RKO (cell line): ENCODE measurements around the gene ALS2CL.
"Not testable (repeated sequence)": the region's sequence is repeated elsewhere in the genome, so short reads cannot be mapped to it uniquely, and the experiment has no call there.

Experiments
- DNase-seq: peaks from one replicate; pipeline ENCODE4 v3.0.0-alpha.2; 2016; ENCODE audit warnings: low spot score

Gene ALS2CL, protein sequence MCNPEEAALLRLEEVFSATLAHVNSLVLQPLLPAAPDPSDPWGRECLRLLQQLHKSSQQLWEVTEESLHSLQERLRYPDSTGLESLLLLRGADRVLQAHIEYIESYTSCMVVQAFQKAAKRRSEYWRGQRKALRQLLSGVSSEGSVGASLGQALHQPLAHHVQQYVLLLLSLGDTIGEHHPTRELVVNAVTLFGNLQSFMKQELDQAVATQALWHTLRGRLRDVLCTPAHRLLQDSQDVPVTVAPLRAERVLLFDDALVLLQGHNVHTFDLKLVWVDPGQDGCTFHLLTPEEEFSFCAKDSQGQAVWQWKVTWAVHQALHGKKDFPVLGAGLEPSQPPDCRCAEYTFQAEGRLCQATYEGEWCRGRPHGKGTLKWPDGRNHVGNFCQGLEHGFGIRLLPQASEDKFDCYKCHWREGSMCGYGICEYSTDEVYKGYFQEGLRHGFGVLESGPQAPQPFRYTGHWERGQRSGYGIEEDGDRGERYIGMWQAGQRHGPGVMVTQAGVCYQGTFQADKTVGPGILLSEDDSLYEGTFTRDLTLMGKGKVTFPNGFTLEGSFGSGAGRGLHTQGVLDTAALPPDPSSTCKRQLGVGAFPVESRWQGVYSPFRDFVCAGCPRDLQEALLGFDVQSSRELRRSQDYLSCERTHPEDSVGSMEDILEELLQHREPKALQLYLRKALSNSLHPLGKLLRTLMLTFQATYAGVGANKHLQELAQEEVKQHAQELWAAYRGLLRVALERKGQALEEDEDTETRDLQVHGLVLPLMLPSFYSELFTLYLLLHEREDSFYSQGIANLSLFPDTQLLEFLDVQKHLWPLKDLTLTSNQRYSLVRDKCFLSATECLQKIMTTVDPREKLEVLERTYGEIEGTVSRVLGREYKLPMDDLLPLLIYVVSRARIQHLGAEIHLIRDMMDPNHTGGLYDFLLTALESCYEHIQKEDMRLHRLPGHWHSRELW

DNA sequence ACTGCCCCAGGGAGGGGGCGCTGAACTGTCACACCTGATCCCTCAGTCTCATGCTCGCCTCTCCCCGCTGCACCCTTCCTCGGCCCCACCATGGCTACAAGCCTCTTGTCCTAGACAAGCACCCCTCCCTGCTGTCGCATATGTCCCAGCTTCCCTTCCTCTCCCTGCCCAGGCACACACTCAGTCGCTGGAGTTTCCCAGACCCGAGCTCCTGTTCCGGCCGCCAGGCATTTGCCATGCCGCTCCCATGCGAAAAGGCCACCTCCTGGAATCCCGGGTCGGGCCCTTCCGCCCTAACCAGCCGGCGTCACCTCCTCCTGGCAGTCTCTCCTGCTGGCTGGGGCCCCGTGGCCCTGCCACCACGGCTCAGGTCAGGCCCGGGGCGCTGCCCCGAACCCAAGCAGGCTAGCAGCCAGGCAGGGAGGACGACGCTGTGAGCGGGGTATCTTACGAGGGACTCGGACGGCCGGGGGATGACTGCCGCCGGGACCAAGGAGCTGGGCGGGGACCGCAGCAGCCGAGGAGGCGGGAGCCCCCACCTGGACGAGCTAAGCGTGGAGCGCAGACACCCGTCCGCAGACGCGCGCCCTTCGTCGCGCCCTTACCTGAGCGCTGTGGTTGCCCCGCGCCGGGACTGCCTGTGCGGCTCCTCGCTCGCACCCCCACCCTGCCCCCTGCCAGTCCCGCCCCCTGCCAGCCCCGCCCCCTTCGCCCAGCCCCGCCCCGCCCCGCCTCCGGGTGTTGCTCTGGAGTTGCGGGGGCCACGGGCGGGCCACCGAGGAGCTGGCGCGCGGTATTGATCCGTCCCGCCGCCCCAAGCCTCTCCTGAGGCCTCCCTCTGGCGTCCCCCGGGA, at the start of gene ALS2CL:
ALS2CL (minus strand) TSS at position 642 of the 854 bp plus-strand sequence. CDS start 4,239 bp downstream, outside the sequence.
- DNase-seq, result peak; percentile 45

DNA sequence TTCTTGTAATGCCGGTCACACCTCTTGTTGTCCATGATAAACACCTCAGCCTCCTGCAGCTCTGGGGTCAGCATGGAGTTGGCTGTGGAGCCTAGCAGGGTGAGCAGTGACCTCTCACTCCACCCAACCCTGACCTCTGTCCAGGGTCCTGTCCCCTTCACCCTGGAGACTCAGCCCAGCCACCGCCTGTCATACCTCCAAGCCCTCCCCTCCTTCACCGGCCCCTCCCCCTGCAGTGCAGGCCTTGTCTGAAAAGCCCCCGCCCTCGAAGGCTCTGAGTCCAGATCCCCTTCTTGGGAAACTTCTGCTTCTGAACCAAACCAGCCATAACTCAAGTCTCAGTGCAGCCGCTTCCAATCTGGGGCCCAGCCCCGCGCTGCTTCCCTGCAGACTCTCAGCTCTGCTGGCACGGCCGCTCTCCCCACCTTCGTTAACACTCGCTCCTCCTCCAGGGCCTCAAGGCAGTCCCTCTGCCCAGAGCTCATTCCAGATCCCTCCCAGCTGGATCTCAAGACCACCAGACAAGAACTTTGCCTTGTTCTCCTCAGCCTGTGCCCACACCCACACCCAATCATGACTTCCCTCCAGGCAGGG, 49.6 kb upstream of the ALS2CL start:
- DNase-seq, result no peak

DNA sequence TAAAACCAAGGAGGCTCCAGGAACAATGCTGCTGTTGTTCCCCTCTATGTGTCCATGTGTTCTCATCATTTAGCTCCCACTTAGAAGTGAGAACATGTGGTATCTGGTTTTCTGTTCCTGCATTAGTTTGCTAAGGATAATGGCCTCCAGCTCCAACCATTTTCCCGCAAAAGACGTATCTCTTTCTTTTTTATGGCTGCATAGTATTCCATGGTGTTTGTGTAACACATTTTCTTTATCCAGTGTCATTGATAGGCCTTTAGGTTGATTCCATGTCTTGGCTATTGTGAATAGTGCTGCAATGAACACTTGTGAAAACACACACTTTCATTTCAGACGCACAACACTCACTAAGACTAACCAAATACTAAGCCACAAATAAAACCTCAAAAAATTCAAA, 46.1 kb upstream of the ALS2CL start:
- not testable (repeated sequence) for DNase-seq

DNA sequence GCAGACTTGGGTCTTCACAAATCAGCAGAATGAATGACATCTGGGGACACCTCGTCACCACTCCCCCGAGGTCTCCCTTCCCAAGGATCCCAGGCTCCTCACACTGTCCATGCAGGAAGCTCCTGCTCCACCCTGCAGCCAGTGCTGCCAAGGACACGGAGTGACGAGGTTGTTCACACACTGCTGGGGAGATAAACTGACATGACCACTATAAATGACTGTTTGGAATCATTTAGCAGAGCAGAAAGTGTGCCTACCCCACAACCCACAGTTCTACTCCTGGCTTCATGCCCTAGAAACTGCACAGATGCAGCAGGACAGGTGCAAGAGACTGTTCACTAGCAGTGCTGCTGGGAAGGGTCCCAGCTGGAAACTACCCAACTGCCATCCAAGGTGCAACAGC, 43.9 kb upstream of the ALS2CL start:
- DNase-seq, result no peak

DNA sequence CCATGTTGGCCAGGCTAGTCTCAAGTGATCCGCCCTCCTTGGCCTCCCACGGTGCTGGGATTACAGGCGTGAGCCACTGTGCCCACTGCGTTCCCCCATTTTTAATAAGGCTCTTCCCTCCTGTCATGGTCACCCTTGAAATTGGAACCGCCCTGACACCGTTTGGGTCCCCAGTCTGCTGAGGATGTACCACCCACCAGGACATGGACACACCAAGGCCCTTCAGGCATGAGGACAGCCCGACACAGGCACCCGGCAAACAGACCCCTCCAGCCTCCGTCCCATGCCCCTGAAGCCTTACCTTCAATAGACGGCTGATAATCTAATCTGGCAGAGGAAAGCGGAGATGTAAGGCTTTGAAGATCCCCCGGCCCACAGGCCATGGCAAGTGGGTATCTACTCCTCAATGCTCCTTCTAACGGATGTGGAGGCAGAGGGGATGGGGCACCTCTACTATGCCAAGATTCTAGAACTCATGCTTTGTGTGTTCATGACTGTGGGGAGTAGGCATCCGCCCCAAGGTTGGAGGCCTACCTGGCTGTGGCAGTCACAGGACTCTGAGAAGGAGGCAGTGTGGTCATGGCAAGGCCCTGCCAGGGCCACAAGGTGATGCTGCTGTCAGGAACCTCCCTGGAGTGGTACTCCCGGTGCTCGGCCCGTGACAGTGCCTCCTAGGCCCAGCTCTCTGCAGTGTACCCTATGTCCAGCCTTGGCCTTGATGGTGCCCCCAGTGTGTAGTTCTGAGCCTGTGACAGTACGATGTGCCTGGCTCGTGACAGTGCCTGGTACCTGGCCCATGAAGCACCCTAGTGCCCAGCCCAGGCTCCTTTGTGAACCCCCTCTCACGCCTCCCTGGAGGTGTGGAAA, 42.8 kb upstream of the ALS2CL start:
- DNase-seq, result no peak

DNA sequence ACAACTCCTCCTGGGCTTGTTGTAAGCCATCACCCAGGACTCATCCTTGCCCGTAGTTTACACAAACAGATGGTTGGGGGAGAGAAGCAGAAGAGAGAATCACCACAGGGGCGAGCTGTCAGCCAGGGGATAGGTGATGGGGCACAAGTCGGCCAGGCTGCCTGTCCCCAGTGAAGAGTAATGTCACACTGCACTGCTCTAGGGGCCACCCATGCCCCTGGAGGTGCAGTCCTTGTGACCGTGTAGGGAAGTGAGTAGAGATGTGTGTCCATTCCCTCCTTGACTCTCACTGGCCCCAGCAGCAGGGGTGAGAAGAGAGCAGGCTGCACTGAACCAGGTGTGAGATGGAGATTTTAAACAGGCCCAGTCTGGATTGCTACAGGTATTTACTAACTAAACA, 41.3 kb upstream of the ALS2CL start:
- no peak for DNase-seq

DNA sequence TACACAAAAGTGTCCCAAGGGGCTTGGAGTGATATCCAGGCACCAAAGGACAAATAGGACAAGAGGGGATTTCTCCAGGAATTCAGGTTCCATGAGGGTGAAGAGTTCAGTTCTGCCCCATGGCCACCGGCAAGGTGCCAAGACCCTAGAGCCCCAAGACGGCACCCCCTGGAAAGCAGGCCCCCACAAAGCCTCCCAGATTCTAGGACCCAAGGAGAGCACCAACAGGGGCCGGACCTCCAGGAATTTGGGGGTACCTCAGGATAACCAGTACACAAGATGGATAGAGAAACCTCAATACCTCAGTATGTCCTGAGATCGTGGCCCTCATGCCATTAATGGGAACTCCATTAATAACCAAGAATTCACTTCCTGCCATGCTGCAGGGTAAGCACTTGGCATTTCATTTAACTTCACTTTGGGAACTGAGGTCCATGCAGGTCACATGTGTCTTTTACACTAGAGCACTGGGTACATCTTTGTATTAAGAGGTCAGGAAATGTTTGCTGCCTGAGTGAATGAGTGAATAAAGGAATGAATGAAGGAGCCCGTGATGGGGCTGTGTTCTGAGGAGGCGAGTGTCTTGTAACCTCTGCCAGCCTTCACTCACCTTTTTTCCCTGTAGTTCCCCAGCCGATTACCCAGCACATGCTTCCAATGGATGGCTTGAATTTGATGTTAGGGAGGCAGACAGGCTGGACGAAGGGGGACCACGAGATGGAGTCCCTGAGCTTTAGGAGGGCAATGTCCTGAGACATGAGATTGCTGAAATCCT, 39.7 kb upstream of the ALS2CL start:
- DNase-seq, result peak; percentile 43

DNA sequence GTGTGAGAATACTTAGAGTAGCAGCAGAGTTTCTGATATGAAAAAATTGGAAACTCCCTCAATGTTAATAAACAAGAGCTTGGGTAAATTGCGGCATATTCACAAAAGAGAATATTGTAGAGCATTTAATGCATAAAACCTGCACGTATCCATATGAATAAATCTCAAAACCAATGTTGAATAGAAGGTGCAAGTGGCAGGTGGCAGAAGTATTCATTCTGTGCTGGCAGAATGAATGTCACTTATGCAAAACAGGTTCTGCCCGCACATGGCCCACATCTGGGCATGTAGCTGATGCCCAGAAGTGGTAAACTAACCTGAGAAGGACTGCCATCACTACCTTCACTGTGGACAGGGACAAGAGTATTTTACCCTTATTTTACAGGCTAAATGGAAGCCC, 38.3 kb upstream of the ALS2CL start:
- DNase-seq, result no peak

DNA sequence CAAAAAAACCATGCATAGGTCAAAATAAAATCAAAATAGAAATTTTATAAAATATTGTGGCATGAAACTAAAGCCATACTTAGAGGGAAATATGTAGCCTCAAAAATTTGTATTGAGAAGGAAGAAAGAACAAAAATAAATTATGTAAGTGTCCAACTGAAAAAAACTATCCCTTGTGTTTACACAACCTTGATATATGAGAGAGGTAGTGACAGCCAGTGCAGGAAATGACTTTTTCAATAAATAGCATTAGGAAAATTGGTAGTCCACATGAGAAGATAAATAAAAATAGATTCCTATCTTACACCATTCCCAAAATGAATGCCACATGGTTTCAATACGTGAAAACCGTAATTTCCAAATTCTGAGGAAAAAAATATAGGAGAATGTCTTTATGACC, 37.3 kb upstream of the ALS2CL start:
- DNase-seq, result no peak

DNA sequence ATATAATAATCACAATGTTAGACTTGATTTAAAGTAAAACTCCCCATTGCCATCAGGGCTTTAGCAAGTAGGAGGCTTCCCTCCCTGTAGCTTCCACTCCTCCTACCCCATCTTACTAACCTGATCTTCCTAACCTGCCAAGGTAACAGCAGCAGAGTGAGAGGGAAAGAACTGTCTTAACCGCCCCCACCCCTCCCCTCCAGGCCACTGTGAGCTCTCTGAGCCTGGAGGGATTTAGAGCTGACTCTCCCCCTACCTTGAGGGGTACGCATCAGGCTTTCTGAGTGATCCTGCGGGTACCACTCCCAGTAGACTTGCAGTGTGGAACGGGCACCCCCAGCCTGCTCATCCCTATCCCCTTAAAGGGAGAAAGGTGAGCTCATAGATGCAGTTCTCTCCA, 35.6 kb upstream of the ALS2CL start:
- no peak for DNase-seq

DNA sequence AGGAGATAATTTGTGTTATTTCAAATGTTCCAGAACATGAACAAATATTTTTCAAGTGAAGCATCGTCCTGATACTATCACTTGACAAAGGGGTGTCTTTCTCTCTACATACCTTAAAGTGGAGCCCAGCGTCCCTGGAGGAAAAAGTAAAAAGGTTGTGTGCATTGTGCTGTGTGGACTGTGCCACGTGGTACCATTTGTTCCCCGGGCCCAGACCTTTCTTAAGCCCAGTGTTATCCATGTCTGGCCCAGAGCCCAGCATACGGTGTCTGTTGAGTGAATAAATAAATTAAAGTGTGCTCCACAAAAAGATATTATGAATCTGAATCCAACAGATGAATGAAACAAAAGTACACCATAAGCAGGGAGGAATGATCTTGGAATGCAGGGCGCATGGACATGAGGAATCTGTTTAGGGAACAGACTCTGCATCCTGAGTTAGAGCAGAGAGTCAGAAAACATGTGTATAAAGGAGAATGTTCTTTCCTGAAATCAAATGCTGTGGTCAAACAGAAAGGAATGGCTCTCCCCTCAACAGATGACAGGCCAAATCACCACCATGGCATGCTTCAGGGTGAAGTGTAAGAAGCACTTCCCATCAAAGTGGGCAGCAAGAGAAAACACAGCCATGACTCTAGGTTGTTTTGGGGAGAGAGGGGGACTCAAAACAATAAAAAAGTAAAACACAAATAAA, 32.3 kb upstream of the ALS2CL start:
- no peak for DNase-seq

DNA sequence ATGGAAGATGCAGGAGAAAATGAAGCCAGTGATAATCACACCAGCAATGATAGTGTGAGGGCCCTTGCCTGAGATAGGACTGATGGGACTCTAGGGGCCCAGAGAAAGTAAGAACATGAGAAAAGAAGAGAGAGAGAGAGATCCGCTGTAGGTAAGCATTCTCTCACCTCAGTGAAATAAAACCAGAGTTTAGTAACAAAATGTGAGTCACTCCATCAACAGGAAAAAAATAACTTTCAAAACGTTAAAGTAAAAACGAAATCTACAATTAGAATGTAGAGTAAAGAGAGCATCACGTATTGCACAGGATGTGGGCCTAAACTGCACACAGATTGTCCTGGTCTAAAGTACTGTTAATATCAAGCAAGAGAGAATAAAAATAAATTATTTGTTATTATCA, 30.9 kb upstream of the ALS2CL start:
- no peak for DNase-seq

DNA sequence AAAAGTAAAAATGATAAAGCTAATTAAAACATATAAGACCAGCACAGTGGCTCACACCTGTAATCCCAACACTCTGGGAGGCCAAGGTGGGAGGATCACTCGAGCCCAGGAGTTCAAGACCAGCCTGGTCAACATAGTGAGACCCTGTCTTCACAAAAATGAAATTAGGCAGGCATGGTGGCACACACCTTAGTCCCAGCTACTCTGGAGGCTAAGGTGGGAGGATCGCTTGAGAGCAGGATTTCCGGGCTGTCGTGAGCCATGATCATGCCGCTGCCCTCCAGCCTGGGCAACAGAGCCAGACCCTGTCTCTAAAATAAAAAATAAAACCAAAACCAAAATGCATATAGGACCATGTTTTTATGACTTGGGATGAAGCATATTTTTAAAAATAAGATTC, 29.0 kb upstream of the ALS2CL start:
- no peak for DNase-seq

DNA sequence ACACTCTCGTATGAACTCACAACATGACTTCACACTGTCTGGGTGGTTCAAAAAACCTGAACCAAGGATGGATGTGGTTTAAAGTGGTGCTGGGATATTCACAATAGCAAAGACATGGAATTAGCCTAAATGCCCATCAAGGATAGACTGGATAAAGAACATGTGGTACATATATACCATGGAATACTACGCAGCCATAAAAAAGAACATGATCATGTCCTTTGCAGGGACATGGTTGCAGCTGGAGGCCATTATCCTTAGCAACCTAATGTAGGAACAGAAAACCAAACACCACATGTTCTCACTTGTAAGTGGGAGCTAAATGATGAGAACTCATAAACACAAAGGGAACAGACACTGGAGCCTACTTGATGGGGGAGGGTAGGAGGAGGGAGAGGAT, 27.5 kb upstream of the ALS2CL start:
- DNase-seq, result no peak

DNA sequence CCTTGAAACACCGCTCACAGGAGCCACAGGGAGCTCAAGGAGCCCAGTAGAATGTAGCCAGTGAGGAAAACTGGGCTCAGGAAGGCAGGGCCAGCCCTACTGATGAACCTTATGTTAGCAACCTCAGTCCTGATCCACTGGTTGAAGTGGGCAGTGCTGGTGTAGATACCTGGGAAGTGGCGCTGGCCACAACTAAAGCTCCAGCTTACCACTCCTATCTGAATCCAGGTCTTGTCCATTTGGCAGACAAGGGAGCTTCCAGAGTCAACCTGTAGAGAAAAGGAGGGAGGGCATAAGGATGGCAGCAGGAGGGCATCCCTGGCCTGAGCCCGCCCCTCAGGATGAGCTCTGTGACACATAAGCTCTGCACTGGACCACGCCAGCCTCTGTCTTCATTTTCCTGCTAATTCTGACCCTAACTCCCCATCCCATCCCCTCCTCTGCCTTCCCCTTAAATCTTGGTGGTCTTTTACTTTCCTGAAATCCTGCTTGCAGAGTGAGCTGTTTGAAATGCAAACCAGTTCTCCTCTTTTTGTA, 26.3 kb upstream of the ALS2CL start:
- DNase-seq, result no peak

DNA sequence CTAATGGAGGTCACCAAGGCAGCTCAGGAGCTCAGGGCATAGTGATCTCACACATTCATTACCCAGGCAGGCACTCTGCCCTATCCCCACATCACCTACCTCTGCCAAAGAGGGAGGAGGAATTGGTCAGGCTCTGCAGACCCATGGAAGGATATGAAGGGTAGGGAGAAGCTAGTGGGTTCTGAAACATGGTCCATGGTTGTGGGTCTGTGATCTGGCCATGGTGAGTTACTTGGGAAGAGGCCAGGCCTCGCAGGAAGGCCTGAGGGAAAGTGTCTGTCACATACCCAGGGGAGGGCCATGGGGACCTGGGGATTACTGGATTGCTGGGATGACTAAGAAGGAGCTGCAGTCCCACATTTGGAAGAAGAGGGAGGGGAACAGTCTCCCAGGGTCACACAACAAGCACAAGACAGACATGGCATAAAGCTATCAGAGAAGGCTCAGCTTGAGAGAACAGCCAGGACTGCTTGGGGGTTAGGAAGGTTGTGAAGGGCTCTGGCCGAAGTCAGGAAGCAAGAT, 25.6 kb upstream of the ALS2CL start:
- DNase-seq, result no peak

DNA sequence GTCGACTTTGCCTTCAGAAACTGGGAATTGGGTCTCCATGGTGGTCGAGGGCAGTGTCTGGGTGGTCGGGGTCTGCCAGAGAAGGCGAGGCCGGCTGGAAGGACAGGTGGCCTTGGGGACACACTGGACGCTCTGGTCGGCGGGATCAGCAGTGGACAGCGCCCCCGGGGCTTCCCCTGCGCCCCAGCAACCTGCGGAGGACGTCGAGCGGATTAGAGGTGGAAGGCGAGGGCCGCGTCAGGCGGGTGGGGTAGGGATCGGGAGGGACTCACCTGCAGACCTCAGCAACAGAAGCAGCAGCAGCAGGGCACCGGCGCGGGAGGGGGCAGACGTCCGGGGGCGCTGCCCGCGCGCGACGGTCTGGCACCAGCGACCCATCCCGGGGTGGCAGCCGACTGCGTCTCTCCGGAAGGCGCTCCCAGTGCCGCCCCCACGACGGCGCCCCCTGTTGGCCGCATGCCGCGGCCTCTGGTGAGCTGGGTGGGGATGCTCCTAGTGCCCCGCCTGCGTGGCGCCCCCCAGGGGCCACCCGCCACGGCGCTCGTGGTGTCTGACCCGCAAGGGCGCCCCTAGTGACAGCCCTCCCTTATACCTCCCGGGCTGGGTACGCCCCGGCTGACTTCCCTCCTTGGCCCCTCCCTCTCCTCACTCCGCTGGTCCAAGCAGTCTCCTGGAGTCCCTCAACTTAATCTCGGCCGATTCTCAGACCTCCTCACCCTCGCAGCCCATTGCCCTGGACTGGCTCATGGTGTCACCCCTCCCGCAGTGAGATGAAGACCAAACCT, 24.2 kb upstream of the ALS2CL start, which contains the start of gene PRSS50:
PRSS50 (minus strand) TSS at position 423 of the 785 bp plus-strand sequence; CDS start at position 378, 45 bp downstream.
- no peak for DNase-seq
